Measurements from ENCODE around the gene MPP3. TPM values are rescaled to one million over a fixed set of nuclear protein-coding genes. Genes with fewer than 3 reads are reported as not detected.

MPP3 gene
- total and polyA plus RNA-seq, 9 of the 15 experiments (the other 6 are each of a cell fraction or from before 2014, with no cell fraction given): 0.41 to 10.4 (median 4.5) TPM

DNA sequence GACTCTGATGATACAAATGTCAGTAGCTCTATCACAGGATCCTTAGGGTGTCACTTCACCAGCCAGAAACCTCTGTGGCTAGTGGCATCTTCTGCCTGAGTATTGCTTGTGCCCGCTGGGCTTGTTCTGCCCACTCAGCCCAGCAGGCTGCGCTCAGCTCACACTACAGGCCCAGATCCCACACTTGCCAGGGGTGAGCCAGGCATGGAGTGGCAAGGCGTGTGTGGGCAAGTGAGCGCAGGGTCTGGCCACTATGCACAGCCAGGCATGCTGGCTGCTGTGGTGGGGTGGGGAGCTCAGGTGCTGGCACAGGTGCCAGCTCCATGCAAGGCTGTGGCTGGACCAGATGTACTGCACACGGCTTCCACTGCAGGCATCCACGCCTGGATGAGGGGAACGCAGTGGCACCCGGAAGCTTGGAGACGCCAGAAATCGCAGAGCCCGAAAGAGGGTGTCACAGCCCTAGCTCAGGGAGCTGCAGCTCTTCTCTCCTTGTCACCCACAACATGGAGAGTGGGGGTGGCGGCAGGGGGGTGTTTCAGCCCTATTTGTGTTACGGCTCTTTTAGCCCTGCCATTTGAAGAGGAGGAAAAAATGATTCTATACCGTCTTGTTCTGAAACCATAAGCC is 42.5 kb downstream of the MPP3 start:
- intact Hi-C loops (cut with micrococcal nuclease) (no loop called here), in situ Hi-C loops (cut with MboI) (no loop called here)
- ATAC-seq: no peak

More for the DNA sequence above, 42.5 kb downstream of the MPP3 start:
- BruUV-seq (replicated peaks): no TSS peak
- DNase-seq (ENCODE audit: extremely low read depth in 1 of 4, low spot score in 3 of 4) (no peak), FAIRE-seq (no peak)
- Histone ChIP-seq H2AFZ (ENCODE audit: low read depth, low read length) (no peak overlapping the region), H3K9ac (ENCODE audit: insufficient read depth in 1 of 2, low read depth in 2 of 2, low read length in 2 of 2) (peak overlapping the region in 1 of 2 experiments; percentile 56; a peak in 1 of 4 replicates), H4K20me1 (replicated peaks; ENCODE audit: control insufficient read depth, insufficient read depth, low read length) (no peaks in the 10 kb centered on the region), H3K4me1 (replicated peaks in 1 of 2; ENCODE audit: control insufficient read depth in 2 of 2, insufficient read depth in 2 of 2, low read length in 2 of 2) (peaks cover 2 to 4% of the 10 kb centered on the region in 2 experiments; a peak in 4 of 5 replicates), H3K9me1 (ENCODE audit: control insufficient read depth, insufficient read depth, low read length) (no peaks in the 10 kb centered on the region), H3K4me3 (no peak overlapping the region), H3K36me3 (ENCODE audit: control insufficient read depth, insufficient read depth, low read length) (no peaks in the 10 kb centered on the region), H3K27ac (ENCODE audit: extremely low read depth, low read depth, low read length) (no peak overlapping the region), H3K4me2 (ENCODE audit: insufficient read depth, low read length) (no peak overlapping the region), H3K79me2 (ENCODE audit: control insufficient read depth, insufficient read depth, low read length) (no peaks in the 10 kb centered on the region), H3K9me3 (replicated peaks; ENCODE audit: control insufficient read depth, insufficient read depth, low read depth, low read length) (no peaks in the 10 kb centered on the region), H3K27me3 (ENCODE audit: control insufficient read depth in 2 of 2, insufficient read depth in 2 of 2, low read length in 2 of 2) (peaks cover 0 to 9% of the 10 kb centered on the region in 2 experiments; a peak in 2 of 5 replicates)
- ChIA-PET CTCF (ENCODE audit: low intra/inter-chr PET ratio) (no interaction called here), POLR2A (interaction anchor here (0.6 to 1.1 kb wide), 2 partner anchors 20 to 80 kb away, joined by 3 read pairs; no protein-coding TSS in a partner anchor)
- 18% methylated on average over 14 of the region's 14 CpGs for WGBS (ENCODE audit: insufficient coverage, low coverage, missing lambda C conversion rate)
- TF ChIP-seq POU5F1 (IDR thresholded peaks at IDR 0.05; ENCODE audit: borderline replicate concordance, low read depth, low read length, partially characterized antibody) (no peak), PCBP1 (IDR thresholded peaks at IDR 0.05; ENCODE audit: low read depth, low read length, poor library complexity, severe bottlenecking) (no peak), ETS1 (conservative IDR thresholded peaks at IDR 0.05; ENCODE audit: control insufficient read depth, low read depth, low read length) (no peak), BACH1 (tag; IDR thresholded peaks at IDR 0.05) (no peak), ZNF316 (IDR thresholded peaks at IDR 0.05) (no peak), ZFP30 (CRISPR knock-in tag; IDR thresholded peaks at IDR 0.05; ENCODE audit: borderline replicate concordance) (no peak), FOXJ2 (tag; IDR thresholded peaks at IDR 0.05) (no peak), ZNF23 (CRISPR knock-in tag; IDR thresholded peaks at IDR 0.05) (no peak), KDM4B (IDR thresholded peaks at IDR 0.05; ENCODE audit: borderline replicate concordance in 2 of 2, low read depth in 1 of 2) (no peak), HMG20B (CRISPR knock-in tag; IDR thresholded peaks at IDR 0.05) (no peak), ZNF57 (CRISPR knock-in tag; IDR thresholded peaks at IDR 0.05) (no peak), MAFF (IDR thresholded peaks at IDR 0.05; ENCODE audit: low read length) (no peak), TBL1XR1 (IDR thresholded peaks at IDR 0.05; ENCODE audit: low read length in 2 of 2) (no peak), PTBP1 (IDR thresholded peaks at IDR 0.05; ENCODE audit: low read depth, low read length) (no peak), NRF1 (conservative IDR thresholded peaks at IDR 0.05 in 1 of 2, IDR thresholded peaks at IDR 0.05 in 1 of 2) (no peak)
- TF ChIP-seq, protein P1, sequence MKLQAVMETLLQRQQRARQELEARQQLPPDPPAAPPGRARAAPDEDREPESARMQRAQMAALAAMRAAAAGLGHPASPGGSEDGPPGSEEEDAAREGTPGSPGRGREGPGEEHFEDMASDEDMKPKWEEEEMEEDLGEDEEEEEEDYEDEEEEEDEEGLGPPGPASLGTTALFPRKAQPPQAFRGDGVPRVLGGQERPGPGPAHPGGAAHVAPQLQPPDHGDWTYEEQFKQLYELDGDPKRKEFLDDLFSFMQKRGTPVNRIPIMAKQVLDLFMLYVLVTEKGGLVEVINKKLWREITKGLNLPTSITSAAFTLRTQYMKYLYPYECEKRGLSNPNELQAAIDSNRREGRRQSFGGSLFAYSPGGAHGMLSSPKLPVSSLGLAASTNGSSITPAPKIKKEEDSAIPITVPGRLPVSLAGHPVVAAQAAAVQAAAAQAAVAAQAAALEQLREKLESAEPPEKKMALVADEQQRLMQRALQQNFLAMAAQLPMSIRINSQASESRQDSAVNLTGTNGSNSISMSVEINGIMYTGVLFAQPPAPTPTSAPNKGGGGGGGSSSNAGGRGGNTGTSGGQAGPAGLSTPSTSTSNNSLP (IDR thresholded peaks at IDR 0.05; ENCODE audit: borderline replicate concordance, low read depth, low read length): no peak

All from K562 (cell line).